Chondrocyte (in vitro differentiated cells): ENCODE results near the gene MLIP. TPM values are rescaled to one million over a fixed set of nuclear protein-coding genes. Genes with fewer than 3 reads are reported as not detected.

Experiments
- DNase-seq: peaks from one replicate; pipeline ENCODE4 v3.0.0; 2021; ENCODE audit warnings: mixed read lengths, low spot score
- H3K27ac Mint-ChIP-seq: one replicate; pipeline ENCODE4 v1.8.0; 2021; ENCODE audit warnings: mild to moderate bottlenecking, moderate library complexity, mixed read lengths; ENCODE audit not compliant: unreplicated experiment
- H3K27me3 Mint-ChIP-seq: 2 replicates; pipeline ENCODE4 v1.8.0; 2021; ENCODE audit warnings: low read depth, mixed read lengths
- H3K36me3 Mint-ChIP-seq: 2 replicates; pipeline ENCODE4 v1.8.0; 2021; ENCODE audit warnings: low read depth, mixed read lengths
- H3K4me1 Mint-ChIP-seq: 2 replicates; pipeline ENCODE4 v1.8.0; 2021; ENCODE audit warnings: low read depth, mild to moderate bottlenecking, mixed read lengths
- H3K4me3 Mint-ChIP-seq: one replicate; pipeline ENCODE4 v1.8.0; 2021; ENCODE audit warnings: mild to moderate bottlenecking, moderate library complexity, mixed read lengths; ENCODE audit not compliant: unreplicated experiment
- H3K9me3 Mint-ChIP-seq: 2 replicates; pipeline ENCODE4 v1.8.0; 2021; ENCODE audit warnings: low read depth, mixed read lengths
- CTCF ChIP-seq: fragments of 200-600 bp; sonication (generic); IDR thresholded peaks from 2 replicates; pipeline ENCODE4 v1.5.0; 2021; ENCODE audit warnings: antibody characterized with exemption, mild to moderate bottlenecking, moderate library complexity
- total RNA-seq: library from RNA; stranded (reverse); gene quantifications from 3 replicates; pipeline ENCODE4 v1.2.1, GENCODE V29; 2021

Gene MLIP
- total RNA-seq, 1 donor from 2014 or later = not detected

DNA sequence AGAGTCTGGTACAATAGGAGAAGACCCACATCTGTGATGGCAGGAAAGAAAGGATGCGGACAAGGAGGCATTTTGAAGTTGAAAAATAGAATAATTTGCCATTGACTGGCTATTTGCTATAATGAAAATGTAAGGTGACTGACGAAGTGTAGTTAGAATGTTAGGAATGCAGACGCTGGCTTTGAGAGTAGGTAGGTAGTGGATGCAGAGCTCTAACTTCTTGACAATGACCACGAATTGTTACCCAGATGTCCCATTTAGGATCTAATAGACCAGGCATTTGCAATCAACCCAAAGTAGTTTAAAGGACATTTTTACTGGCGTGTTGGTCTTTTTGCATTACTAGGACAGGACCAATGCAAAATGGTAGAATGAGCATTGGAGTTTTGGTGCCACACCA is 14.2 kb downstream of the MLIP start:
- Mint-ChIP-seq H3K27ac (no peak overlapping the region), H3K4me3 (no peak overlapping the region), H3K4me1 (no peaks in the 10 kb centered on the region), H3K36me3 (no peaks in the 10 kb centered on the region), H3K9me3 (no peaks in the 10 kb centered on the region), H3K27me3 (no peaks in the 10 kb centered on the region)
- DNase-seq = no peak
- TF ChIP-seq CTCF = no peak

GRCh38 chr6:54130179-54130578 is 18.9 kb downstream of the MLIP start:
- no peak overlapping the region for H3K4me3 Mint-ChIP-seq
- TF ChIP-seq CTCF = no peak
- no peak overlapping the region for H3K27ac Mint-ChIP-seq
- peaks cover 3% of the 10 kb centered on the region for H3K36me3 Mint-ChIP-seq
- DNase-seq = no peak
- no peaks in the 10 kb centered on the region for H3K27me3 Mint-ChIP-seq
- no peaks in the 10 kb centered on the region for H3K9me3 Mint-ChIP-seq
- H3K4me1 Mint-ChIP-seq = peaks cover 6% of the 10 kb centered on the region

DNA sequence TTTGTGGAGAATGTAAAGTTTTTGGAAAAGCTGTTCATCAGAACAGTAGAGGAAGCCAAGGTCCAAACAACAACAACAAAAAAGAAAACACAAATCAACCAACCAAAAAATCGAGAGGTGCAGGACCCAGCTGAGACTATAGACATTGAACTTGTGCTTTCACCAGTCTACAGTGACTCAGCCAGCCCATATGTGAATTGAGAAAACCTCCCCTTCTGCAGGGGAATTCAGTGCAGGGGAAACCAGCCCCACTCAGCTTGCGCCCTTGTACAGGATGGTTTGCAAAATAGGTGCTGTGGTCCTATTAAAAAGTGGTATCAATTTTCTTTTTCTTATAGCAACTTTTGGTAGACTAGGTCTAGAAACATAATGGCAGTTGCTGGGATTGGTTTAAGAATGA is 21.3 kb downstream of the MLIP start:
- Mint-ChIP-seq H3K27me3 (no peaks in the 10 kb centered on the region), H3K9me3 (peaks cover 8% of the 10 kb centered on the region), H3K36me3 (peaks cover 4% of the 10 kb centered on the region), H3K4me3 (no peak overlapping the region), H3K27ac (no peak overlapping the region), H3K4me1 (peaks cover 28% of the 10 kb centered on the region)
- no peak for TF ChIP-seq CTCF
- no peak for DNase-seq

GRCh38 chr6:54133186-54133585 is 21.9 kb downstream of the MLIP start:
- Mint-ChIP-seq H3K4me3 (no peak overlapping the region), H3K36me3 (peaks cover 6% of the 10 kb centered on the region), H3K27me3 (no peaks in the 10 kb centered on the region), H3K27ac (no peak overlapping the region), H3K9me3 (peaks cover 9% of the 10 kb centered on the region), H3K4me1 (peaks cover 32% of the 10 kb centered on the region)
- DNase-seq = no peak
- no peak for TF ChIP-seq CTCF

GRCh38 chr6:54134935-54135334 is 23.7 kb downstream of the MLIP start:
- Mint-ChIP-seq H3K27me3 (no peaks in the 10 kb centered on the region), H3K27ac (peak overlapping the region; percentile 30), H3K9me3 (peaks cover 9% of the 10 kb centered on the region), H3K4me1 (peaks cover 32% of the 10 kb centered on the region), H3K4me3 (no peak overlapping the region), H3K36me3 (peaks cover 6% of the 10 kb centered on the region)
- DNase-seq = no peak
- no peak for TF ChIP-seq CTCF
